Fibroblast of peridontal ligament (primary cell): ENCODE data around the gene NDUFAF7.
"Not testable (repeated sequence)": the region's sequence is repeated elsewhere in the genome, so short reads cannot be mapped to it uniquely, and the experiment has no call there.

Experiments
- DNase-seq: peaks from one replicate; pipeline ENCODE4 v3.0.0-alpha.2; 2010; ENCODE audit errors: extremely low read depth

NDUFAF7 gene

GRCh38 chr2:37282746-37283145 lies 51.3 kb downstream of the NDUFAF7 start:
- peak; percentile 7 for DNase-seq

- peak; percentile 95 for DNase-seq
These were observed 51.7 kb downstream of the NDUFAF7 start for GRCh38 chr2:37283207-37283606.

- DNase-seq: peak; percentile 35
These were observed 52.9 kb downstream of the NDUFAF7 start for GRCh38 chr2:37284381-37284780.

- DNase-seq: no peak
These were observed 56.5 kb downstream of the NDUFAF7 start for GRCh38 chr2:37287966-37288365.

- DNase-seq: no peak
These were observed 60.2 kb downstream of the NDUFAF7 start for GRCh38 chr2:37291680-37292079.

GRCh38 chr2:37294858-37295257 lies 63.4 kb downstream of the NDUFAF7 start:
- not testable (repeated sequence) for DNase-seq

GRCh38 chr2:37295469-37296073 lies 64.1 kb downstream of the NDUFAF7 start:
- no peak for DNase-seq

GRCh38 chr2:37297632-37298031 lies 66.2 kb downstream of the NDUFAF7 start:
- no peak for DNase-seq
